Lung (tissue), 12 donors: Measurements from ENCODE around the gene GAA. TPM values are rescaled to one million over a fixed set of nuclear protein-coding genes. Genes with fewer than 3 reads are reported as not detected.

Source experiments
- ATAC-seq: fragments of 200-7000 bp; cut with Tn5 transposase; one replicate; pipeline ENCODE4 v1.9.1; 2020; ENCODE audit warnings: moderate number of reproducible peaks; ENCODE audit not compliant: insufficient read depth, low FRiP score
- DNase-seq, 3 donors: peaks; one replicate each; pipeline ENCODE4 v3.0.0-alpha.2; 2013 to 2017
- H3K27ac ChIP-seq, 2 donors: one replicate each; pipeline ENCODE4 v1.5.1; 2013; ENCODE audit warnings: mild to moderate bottlenecking in 2 of 2, moderate library complexity in 2 of 2, control low read depth in 1 of 2, inconsistent platforms in 1 of 2, low read depth in 1 of 2, low read length in 1 of 2
- H3K27me3 ChIP-seq, 3 donors: one replicate each; pipeline ENCODE4 v1.5.1; 2013; ENCODE audit warnings: low read length in 2 of 3; ENCODE audit not compliant: control insufficient read depth in 3 of 3, insufficient read depth in 3 of 3
- H3K36me3 ChIP-seq, 4 donors: one replicate each; pipeline ENCODE4 v1.5.1; 2013; ENCODE audit warnings: low read length in 4 of 4, mild to moderate bottlenecking in 1 of 4, moderate library complexity in 1 of 4; ENCODE audit not compliant: control insufficient read depth in 4 of 4, insufficient read depth in 4 of 4
- H3K4me1 ChIP-seq, 5 donors: one replicate each; pipeline ENCODE4 v1.5.1; 2013; ENCODE audit warnings: low read length in 5 of 5, mild to moderate bottlenecking in 2 of 5, moderate library complexity in 1 of 5; ENCODE audit not compliant: control insufficient read depth in 5 of 5, insufficient read depth in 5 of 5
- H3K4me3 ChIP-seq: one replicate; pipeline ENCODE4 v1.5.1; 2013; ENCODE audit warnings: mild to moderate bottlenecking, control low read depth, moderate library complexity
- H3K9ac ChIP-seq, 2 donors: one replicate each; pipeline ENCODE4 v1.5.1; 2013; ENCODE audit warnings: low read length in 2 of 2, control low read depth in 1 of 2; ENCODE audit not compliant: insufficient read depth in 1 of 2
- H3K9me3 ChIP-seq, 4 donors: one replicate each; pipeline ENCODE4 v1.5.1; 2013; ENCODE audit warnings: low read length in 3 of 4, mild to moderate bottlenecking in 1 of 4, moderate library complexity in 1 of 4; ENCODE audit not compliant: control insufficient read depth in 4 of 4, insufficient read depth in 3 of 4
- WGBS, 2 donors: extraction: QIAGEN DNeasy Blood & Tissue Kit; methylation state at CpG; one replicate each; pipeline ENCODE4 v1.1.7; 2013; 5-methylcytosine and 5-hydroxymethylcytosine counted together
- polyA plus RNA-seq, 2 donors: library from polyadenylated mRNA; stranded (reverse); fragments of 200-250 nt; gene quantifications; one replicate each; pipeline ENCODE4 v1.2.1, GENCODE V29; 2013
- total RNA-seq, 2 donors: library from RNA; depleted of rRNA in 1 of 2; stranded (reverse); fragments of >200 nt in 1 of 2; gene quantifications; one replicate each; pipeline ENCODE4 v1.2.1, GENCODE V29; 2014 to 2021
- TF ChIP-seq, protein P1 (sequence below): IDR thresholded peaks from 2 replicates; pipeline ENCODE4 v1.5.1; 2012; ENCODE audit warnings: mild to moderate bottlenecking; ENCODE audit errors: control extremely low read depth, extremely low read depth
- donor health status: control.
- donor health status: control.
- donor health status: Bipolar disorder and iron deficiency.
- donor health status: healthy.
- donor health status: DM: yes; HTN: yes; CAD: no.

The GAA gene
- total and polyA plus RNA-seq, 4 donors: 30.5 to 88.6 (median 68.0) TPM

- H3K9ac ChIP-seq: peak overlapping the region in 1 of 2 donors; percentile 25
- peak in 1 of 3 donors; percentile 30 for DNase-seq
- ATAC-seq: no peak
- H3K27me3 ChIP-seq: no peaks in the 10 kb centered on the region
- peaks cover 0 to 1% (median 0%) of the 10 kb centered on the region in 4 donors for H3K9me3 ChIP-seq
- H3K27ac ChIP-seq: no peak overlapping the region
- peaks cover 0 to 9% (median 0%) of the 10 kb centered on the region in 5 donors for H3K4me1 ChIP-seq
- no peaks in the 10 kb centered on the region for H3K36me3 ChIP-seq
- TF ChIP-seq, protein P1, sequence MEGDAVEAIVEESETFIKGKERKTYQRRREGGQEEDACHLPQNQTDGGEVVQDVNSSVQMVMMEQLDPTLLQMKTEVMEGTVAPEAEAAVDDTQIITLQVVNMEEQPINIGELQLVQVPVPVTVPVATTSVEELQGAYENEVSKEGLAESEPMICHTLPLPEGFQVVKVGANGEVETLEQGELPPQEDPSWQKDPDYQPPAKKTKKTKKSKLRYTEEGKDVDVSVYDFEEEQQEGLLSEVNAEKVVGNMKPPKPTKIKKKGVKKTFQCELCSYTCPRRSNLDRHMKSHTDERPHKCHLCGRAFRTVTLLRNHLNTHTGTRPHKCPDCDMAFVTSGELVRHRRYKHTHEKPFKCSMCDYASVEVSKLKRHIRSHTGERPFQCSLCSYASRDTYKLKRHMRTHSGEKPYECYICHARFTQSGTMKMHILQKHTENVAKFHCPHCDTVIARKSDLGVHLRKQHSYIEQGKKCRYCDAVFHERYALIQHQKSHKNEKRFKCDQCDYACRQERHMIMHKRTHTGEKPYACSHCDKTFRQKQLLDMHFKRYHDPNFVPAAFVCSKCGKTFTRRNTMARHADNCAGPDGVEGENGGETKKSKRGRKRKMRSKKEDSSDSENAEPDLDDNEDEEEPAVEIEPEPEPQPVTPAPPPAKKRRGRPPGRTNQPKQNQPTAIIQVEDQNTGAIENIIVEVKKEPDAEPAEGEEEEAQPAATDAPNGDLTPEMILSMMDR: no peak
- no peak overlapping the region for H3K4me3 ChIP-seq
- WGBS, 2 donors: 82 to 91% methylated on average over 12 of the region's 12 CpGs
Observed at GRCh38 chr17:80096561-80097021, 4.8 kb upstream of the GAA start.

GRCh38 chr17:80097127-80097621 is 4.2 kb upstream of the GAA start:
- H3K36me3 ChIP-seq: no peaks in the 10 kb centered on the region
- ATAC-seq: no peak
- DNase-seq: no peak
- H3K9me3 ChIP-seq: peaks cover 0 to 1% (median 0%) of the 10 kb centered on the region in 4 donors
- 86 to 92% methylated on average over 17 of the region's 17 CpGs for WGBS, 2 donors
- peaks cover 0 to 13% (median 1%) of the 10 kb centered on the region in 5 donors for H3K4me1 ChIP-seq
- no peak overlapping the region for H3K4me3 ChIP-seq
- H3K27ac ChIP-seq: no peak overlapping the region
- H3K27me3 ChIP-seq: no peaks in the 10 kb centered on the region
- peak overlapping the region in 1 of 2 donors; percentile 25 for H3K9ac ChIP-seq
- TF ChIP-seq, protein P1: no peak

DNA sequence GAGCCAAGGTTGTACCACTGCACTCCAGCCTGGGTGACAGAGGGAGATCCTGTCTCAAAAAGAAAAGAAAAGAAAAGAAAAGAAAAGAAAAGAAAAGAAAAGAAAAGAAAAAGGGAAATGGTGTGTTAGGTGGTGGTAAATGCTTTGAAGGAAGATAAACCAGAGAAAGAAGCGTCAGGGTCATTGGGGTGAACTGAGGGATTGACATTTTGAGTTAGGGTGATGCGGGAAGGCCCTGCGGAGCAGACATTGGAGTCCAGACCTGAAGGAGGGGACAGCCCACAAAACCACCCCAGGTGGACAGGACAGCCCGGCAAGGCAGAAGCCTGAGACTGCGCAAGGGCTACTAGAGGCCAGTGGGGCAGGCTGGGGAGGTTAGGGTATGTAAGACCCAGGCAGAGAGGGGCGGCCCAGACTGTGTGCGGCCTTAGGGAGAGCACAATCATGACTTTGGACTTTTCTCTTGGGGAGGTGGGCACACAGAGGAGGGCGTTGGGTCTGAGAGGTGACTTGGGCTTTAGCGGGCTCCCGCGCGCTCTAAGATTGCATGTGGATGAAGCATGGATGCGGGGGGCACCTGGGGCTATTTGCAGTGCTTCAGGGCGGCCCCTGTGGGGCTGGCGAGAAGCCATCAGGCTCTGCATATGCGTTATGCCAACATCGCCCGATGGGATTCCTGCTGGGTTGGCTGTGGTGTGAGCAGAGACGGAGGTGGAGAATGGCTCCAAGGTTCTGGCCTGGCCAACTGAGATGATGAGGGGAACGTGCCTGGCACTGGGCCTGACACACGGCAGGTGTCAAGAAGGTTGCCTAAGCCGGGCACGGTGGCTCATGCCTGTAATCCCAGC is 3.3 kb upstream of the GAA start:
- H3K9me3 ChIP-seq: peaks cover 0 to 1% (median 0%) of the 10 kb centered on the region in 4 donors
- no peaks in the 10 kb centered on the region for H3K27me3 ChIP-seq
- no peak overlapping the region for H3K4me3 ChIP-seq
- H3K36me3 ChIP-seq: no peaks in the 10 kb centered on the region
- DNase-seq: no peak
- peaks cover 0 to 19% (median 5%) of the 10 kb centered on the region in 5 donors for H3K4me1 ChIP-seq
- H3K27ac ChIP-seq: no peak overlapping the region
- no peak for ATAC-seq
- TF ChIP-seq, protein P1: no peak
- 92 to 94% methylated on average over 23 of the region's 23 CpGs for WGBS, 2 donors
- no peak overlapping the region for H3K9ac ChIP-seq
